HepG2 (cell line): Measurements from ENCODE around the gene GPAT3. TPM values are rescaled to one million over a fixed set of nuclear protein-coding genes. Genes with fewer than 3 reads are reported as not detected.

Experiments
- ATAC-seq: fragments of 200-7000 bp; cut with Tn5 transposase; 3 replicates; pipeline ENCODE4 v1.9.1; 2020; ENCODE audit warnings: mild to moderate bottlenecking, moderate library complexity
- BruUV-seq: library from RNA; stranded (reverse); fragments of 400-500 nt; replicated peaks from 2 replicates; lab custom pipeline; 2021; lab: Mats Ljungman, UMichigan
- CTCF ChIA-PET: fragments of 300-600 bp; formaldehyde crosslinking; extraction: SDS; loops from one replicate; lab custom pipeline; 2021; ENCODE audit warnings: low total read pairs, inconsistent platforms, low intra/inter-chr PET ratio; lab: Yijun Ruan, JAX
- POLR2A ChIA-PET: fragments of 350-600 bp; sonication (Branson Sonifier 250); formaldehyde crosslinking; loops from one replicate; lab custom pipeline; 2020; ENCODE audit warnings: antibody characterized with exemption, inconsistent platforms; lab: Yijun Ruan, JAX
- DNase-seq: peaks from one replicate; pipeline ENCODE4 v3.0.0-alpha.2; 2015; ENCODE audit warnings: low spot score
- FAIRE-seq: peaks from 3 replicates; lab custom pipeline; 2011; peaks lifted over from hg19 to GRCh38; lab: Jason Lieb, UNC
- H2AFZ ChIP-seq: one replicate; pipeline ENCODE4 v1.6.1; 2011; ENCODE audit warnings: low read length, inconsistent platforms
- H3K27ac ChIP-seq: fragments of 300-600 bp; 3 replicates; pipeline ENCODE4 v1.8.0; 2011; ENCODE audit warnings: mixed run types, mild to moderate bottlenecking, mixed read lengths, low read length, inconsistent platforms; ENCODE audit not compliant: insufficient read depth; ENCODE audit errors: extremely low read length
- H3K27me3 ChIP-seq, 2 experiments: fragments of 200-600 bp in 1 of 2; 2 replicates in 1 of 2; 3 replicates in 1 of 2; pipeline versions ENCODE4 v1.6.0 to v1.8.0; 2011; ENCODE audit warnings: low read length in 2 of 2, mild to moderate bottlenecking in 2 of 2, moderate library complexity in 2 of 2, inconsistent platforms in 1 of 2; ENCODE audit not compliant: insufficient read depth in 2 of 2, control insufficient read depth in 1 of 2
- H3K36me3 ChIP-seq, 2 experiments: fragments of 200-600 bp in 1 of 2; replicated peaks in 1 of 2; 2 replicates in 1 of 2; 3 replicates in 1 of 2; pipeline versions ENCODE4 v1.5.1 to v1.8.0; 2011; ENCODE audit warnings: low read length in 2 of 2, inconsistent platforms in 1 of 2; ENCODE audit not compliant: insufficient read depth in 2 of 2, control insufficient read depth in 1 of 2
- H3K4me1 ChIP-seq: 2 replicates; pipeline ENCODE4 v1.5.1; 2012; ENCODE audit warnings: low read length, inconsistent platforms; ENCODE audit not compliant: insufficient read depth
- H3K4me2 ChIP-seq: 2 replicates; pipeline ENCODE4 v1.6.0; 2011; ENCODE audit warnings: low read depth, low read length, inconsistent platforms
- H3K4me3 ChIP-seq, 3 experiments: fragments of 200-600 bp in 1 of 3; sonication (generic), shearing (Covaris generic) in 1 of 3; replicated peaks in 1 of 3; 2 replicates each; pipeline ENCODE4 v1.5.1; 2011 to 2016; ENCODE audit warnings: low read length in 3 of 3, inconsistent platforms in 2 of 3, low read depth in 2 of 3, mild to moderate bottlenecking in 2 of 3, control low read depth in 1 of 3, mixed read lengths in 1 of 3; ENCODE audit not compliant: insufficient read depth in 1 of 3
- H3K79me2 ChIP-seq: one replicate; pipeline ENCODE4 v1.6.1; 2011; ENCODE audit warnings: low read length, inconsistent platforms; ENCODE audit not compliant: insufficient read depth
- H3K9ac ChIP-seq: 2 replicates; pipeline ENCODE4 v1.6.0; 2011; ENCODE audit warnings: mild to moderate bottlenecking, low read depth, low read length, inconsistent platforms; ENCODE audit not compliant: insufficient read depth
- H3K9me3 ChIP-seq: 2 replicates; pipeline ENCODE4 v1.5.1; 2012; ENCODE audit warnings: mild to moderate bottlenecking, low read length
- H4K20me1 ChIP-seq: 2 replicates; pipeline ENCODE4 v1.6.0; 2011; ENCODE audit warnings: inconsistent platforms, mild to moderate bottlenecking, low read length, moderate library complexity; ENCODE audit not compliant: insufficient read depth
- ARNTL ChIP-seq: sonication (generic); formaldehyde crosslinking; IDR thresholded peaks from 2 replicates; pipeline ENCODE4 v1.4.0; 2020; ENCODE audit warnings: mild to moderate bottlenecking, missing genetic modification reagents
- NRL ChIP-seq: sonication (generic); formaldehyde crosslinking; IDR thresholded peaks from 2 replicates; pipeline ENCODE4 v1.5.0; 2020; ENCODE audit warnings: missing genetic modification reagents, mild to moderate bottlenecking, moderate library complexity, borderline replicate concordance
- POGK ChIP-seq: sonication (generic); formaldehyde crosslinking; conservative IDR thresholded peaks from 2 replicates; pipeline ENCODE4 v1.8.0; 2022; ENCODE audit warnings: mild to moderate bottlenecking, moderate library complexity, missing genetic modification reagents
- POLR2G ChIP-seq: fragments of 200-400 bp; formaldehyde crosslinking; IDR thresholded peaks from 2 replicates; pipeline ENCODE4 v1.6.1; 2018; ENCODE audit warnings: mild to moderate bottlenecking, low read depth, low read length, moderate library complexity
- PRMT3 ChIP-seq: sonication (generic); formaldehyde crosslinking; IDR thresholded peaks from 2 replicates; pipeline ENCODE4 v1.8.1; 2022; ENCODE audit warnings: low read depth, mild to moderate bottlenecking, moderate library complexity, missing genetic modification reagents, borderline replicate concordance
- RNF219 ChIP-seq: sonication (generic); formaldehyde crosslinking; IDR thresholded peaks from 2 replicates; pipeline ENCODE4 v1.5.0; 2020; ENCODE audit warnings: mild to moderate bottlenecking, missing genetic modification reagents
- SIN3B ChIP-seq: fragments of 150-350 bp; IDR thresholded peaks from 2 replicates; pipeline ENCODE4 v1.6.1; 2014; ENCODE audit warnings: low read length
- TBP ChIP-seq: sonication (generic); formaldehyde crosslinking; IDR thresholded peaks from 2 replicates; pipeline ENCODE4 v1.5.0; 2020; ENCODE audit warnings: missing genetic modification reagents
- ZNF180 ChIP-seq: sonication (generic); formaldehyde crosslinking; IDR thresholded peaks from 2 replicates; pipeline ENCODE4 v1.4.0; 2020; ENCODE audit warnings: low read depth, missing genetic modification reagents, borderline replicate concordance
- ZNF207 ChIP-seq: fragments of 450-650 bp; IDR thresholded peaks from 2 replicates; pipeline ENCODE4 v1.6.1; 2016; ENCODE audit warnings: antibody characterized with exemption, borderline replicate concordance
- ZNF24 ChIP-seq: fragments of 450-650 bp; IDR thresholded peaks from 2 replicates; pipeline ENCODE4 v1.6.1; 2017; ENCODE audit warnings: antibody characterized with exemption, mild to moderate bottlenecking
- ZNF75D ChIP-seq: sonication (generic); formaldehyde crosslinking; IDR thresholded peaks from 2 replicates; pipeline ENCODE4 v1.8.1; 2023; ENCODE audit warnings: missing genetic modification reagents, mild to moderate bottlenecking, borderline replicate concordance
- in situ Hi-C: cut with HindIII; loops from 2 replicates; pipeline ENCODE4 v1.10.0; 2017; ENCODE audit warnings: low pct_unique_long_range_greater_than_20kb; ENCODE audit not compliant: extremely low pct_ligation_motif_present
- intact Hi-C: fragments of 100-400 bp; cut with micrococcal nuclease; formaldehyde crosslinking; loops from one replicate; pipeline ENCODE4 v1.10.0; 2022; ENCODE audit not compliant: unreplicated experiment
- polyA plus RNA-seq, 8 experiments: library from polyadenylated mRNA; depleted of rRNA in 3 of 8; stranded (reverse) in 7 of 8; unstranded in 1 of 8; fragments of >200 nt; fragmentation: Illumina TruSeq in 4 of 8; extraction: Trizol in 4 of 8; gene quantifications; 2 replicates each; pipeline versions ENCODE4 v1.2.1 to v1.2.3, GENCODE V29; 2011 to 2016; ENCODE audit warnings: low read depth in 4 of 8, missing spikeins in 1 of 8, mixed read lengths in 1 of 8; ENCODE audit not compliant: insufficient read depth in 1 of 8
- total RNA-seq, 5 experiments: library from RNA; depleted of rRNA; stranded (reverse); fragments of >200 nt; fragmentation: Illumina TruSeq; extraction: Trizol; gene quantifications; 2 replicates each; pipeline ENCODE4 v1.2.3, GENCODE V29; 2016; ENCODE audit warnings: low read depth in 1 of 5
- TF ChIP-seq, protein P1 (sequence below): sonication (generic); formaldehyde crosslinking; IDR thresholded peaks from 2 replicates; pipeline ENCODE4 v1.5.0; 2020; ENCODE audit warnings: missing genetic modification reagents

GPAT3 gene
- total and polyA plus RNA-seq, 2 of the 13 experiments (the other 11 are each of a cell fraction or from before 2014, with no cell fraction given): 2.4 to 2.6 TPM

- DNase-seq (no peak), ATAC-seq (no peak), FAIRE-seq (no peak)
- no peaks in the 10 kb centered on the region; a peak in 1 of 5 replicates for H3K27me3 ChIP-seq
- no peak overlapping the region for H2AFZ ChIP-seq
- no peaks in the 10 kb centered on the region for H4K20me1 ChIP-seq
- H3K36me3 ChIP-seq: no peaks in the 10 kb centered on the region
- H3K4me3 ChIP-seq: no peak overlapping the region
- H3K9ac ChIP-seq: no peak overlapping the region
- ChIA-PET CTCF (no interaction called here), POLR2A (no interaction called here)
- no peak overlapping the region for H3K27ac ChIP-seq
- no TSS peak for BruUV-seq
- intact Hi-C loops: no loop called here
- H3K4me1 ChIP-seq: peaks cover 29% of the 10 kb centered on the region
- TF ChIP-seq POGK (CRISPR knock-in tag) (no peak), ZNF180 (no peak), TBP (CRISPR knock-in tag) (no peak), ZNF75D (CRISPR knock-in tag) (no peak), SIN3B (no peak), PRMT3 (CRISPR knock-in tag) (no peak), RNF219 (no peak), ZNF24 (no peak), NRL (CRISPR knock-in tag) (no peak), POLR2G (no peak), ARNTL (no peak), ZNF207 (no peak)
- TF ChIP-seq, protein P1, sequence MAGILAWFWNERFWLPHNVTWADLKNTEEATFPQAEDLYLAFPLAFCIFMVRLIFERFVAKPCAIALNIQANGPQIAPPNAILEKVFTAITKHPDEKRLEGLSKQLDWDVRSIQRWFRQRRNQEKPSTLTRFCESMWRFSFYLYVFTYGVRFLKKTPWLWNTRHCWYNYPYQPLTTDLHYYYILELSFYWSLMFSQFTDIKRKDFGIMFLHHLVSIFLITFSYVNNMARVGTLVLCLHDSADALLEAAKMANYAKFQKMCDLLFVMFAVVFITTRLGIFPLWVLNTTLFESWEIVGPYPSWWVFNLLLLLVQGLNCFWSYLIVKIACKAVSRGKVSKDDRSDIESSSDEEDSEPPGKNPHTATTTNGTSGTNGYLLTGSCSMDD (CRISPR knock-in tag): no peak
- H3K79me2 ChIP-seq: no peaks in the 10 kb centered on the region
- H3K9me3 ChIP-seq: peaks cover 18% of the 10 kb centered on the region; the same call in 1 of the 2 replicates
- in situ Hi-C loops: no loop called here
- no peak overlapping the region for H3K4me2 ChIP-seq
These were observed 73.5 kb downstream of the GPAT3 start for GRCh38 chr4:83609365-83609764.
